Measurements from ENCODE around the gene UBE2E3. TPM values are rescaled to one million over a fixed set of nuclear protein-coding genes. Genes with fewer than 3 reads are reported as not detected.

UBE2E3 gene
- total RNA-seq, 2 experiments from 2014 or later = 26.7 to 29.4 TPM

DNA sequence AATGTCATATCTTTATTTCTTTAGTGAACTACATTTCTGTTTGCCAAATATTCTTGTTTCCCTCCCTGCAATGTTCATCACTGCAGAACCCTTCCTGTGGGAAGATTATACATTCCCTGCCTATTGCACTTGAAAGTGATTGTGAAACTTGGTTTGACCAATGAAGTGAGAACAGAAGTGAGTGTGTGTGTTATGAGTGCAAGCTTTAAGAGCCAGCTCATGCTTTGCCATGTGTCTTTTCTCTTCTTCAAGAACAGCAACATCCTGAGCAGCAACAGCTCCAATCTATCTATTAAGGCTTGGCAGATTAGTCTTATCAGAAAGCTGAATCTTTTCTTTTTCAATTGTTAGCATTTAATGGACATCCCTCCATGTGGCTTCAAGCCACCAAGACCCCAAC is 42.0 kb upstream of the UBE2E3 start:
- ATAC-seq = no peak
- Mint-ChIP-seq H3K4me3 (no peak overlapping the region), H3K9me3 (peaks cover 14% of the 10 kb centered on the region), H3K4me1 (ENCODE audit: low read depth) (peaks cover 23% of the 10 kb centered on the region), H3K27me3 (peaks cover 11% of the 10 kb centered on the region), H3K36me3 (ENCODE audit: low read depth) (peaks cover 3% of the 10 kb centered on the region), H3K27ac (no peak overlapping the region)
- DNase-seq = no peak
- ChIA-PET CTCF (no interaction called here), POLR2A (interaction anchor here (1.1 kb wide), 1 partner anchor 42 kb away, joined by 5 read pairs; the partner anchor contains the start of gene UBE2E3)
- TF ChIP-seq, protein P1, sequence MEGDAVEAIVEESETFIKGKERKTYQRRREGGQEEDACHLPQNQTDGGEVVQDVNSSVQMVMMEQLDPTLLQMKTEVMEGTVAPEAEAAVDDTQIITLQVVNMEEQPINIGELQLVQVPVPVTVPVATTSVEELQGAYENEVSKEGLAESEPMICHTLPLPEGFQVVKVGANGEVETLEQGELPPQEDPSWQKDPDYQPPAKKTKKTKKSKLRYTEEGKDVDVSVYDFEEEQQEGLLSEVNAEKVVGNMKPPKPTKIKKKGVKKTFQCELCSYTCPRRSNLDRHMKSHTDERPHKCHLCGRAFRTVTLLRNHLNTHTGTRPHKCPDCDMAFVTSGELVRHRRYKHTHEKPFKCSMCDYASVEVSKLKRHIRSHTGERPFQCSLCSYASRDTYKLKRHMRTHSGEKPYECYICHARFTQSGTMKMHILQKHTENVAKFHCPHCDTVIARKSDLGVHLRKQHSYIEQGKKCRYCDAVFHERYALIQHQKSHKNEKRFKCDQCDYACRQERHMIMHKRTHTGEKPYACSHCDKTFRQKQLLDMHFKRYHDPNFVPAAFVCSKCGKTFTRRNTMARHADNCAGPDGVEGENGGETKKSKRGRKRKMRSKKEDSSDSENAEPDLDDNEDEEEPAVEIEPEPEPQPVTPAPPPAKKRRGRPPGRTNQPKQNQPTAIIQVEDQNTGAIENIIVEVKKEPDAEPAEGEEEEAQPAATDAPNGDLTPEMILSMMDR (IDR thresholded peaks at IDR 0.05) = no peak
- intact Hi-C loops (cut with micrococcal nuclease) = no loop called here

DNA sequence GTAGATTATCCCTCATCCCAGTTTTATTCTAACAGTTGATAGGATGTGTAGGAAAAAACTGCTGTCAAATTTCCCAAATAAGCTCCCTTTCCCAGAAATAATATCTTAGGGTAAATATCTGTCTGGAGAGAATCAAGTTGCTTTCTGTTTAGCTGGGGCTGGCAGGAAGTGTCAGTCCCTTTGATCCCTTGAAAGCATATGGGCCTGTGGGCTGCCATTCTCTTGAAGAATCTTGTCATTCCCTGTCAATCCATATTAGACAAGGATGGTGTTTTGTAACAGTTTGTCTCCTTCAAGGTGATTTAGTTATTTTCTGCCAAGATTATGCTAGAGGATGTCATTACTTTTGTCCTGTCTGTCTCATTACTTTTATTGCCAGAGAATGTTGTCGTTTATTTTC is 37.1 kb upstream of the UBE2E3 start:
- Mint-ChIP-seq H3K36me3 (ENCODE audit: low read depth) (no peaks in the 10 kb centered on the region), H3K27ac (no peak overlapping the region), H3K27me3 (peaks cover 7% of the 10 kb centered on the region), H3K4me3 (no peak overlapping the region), H3K9me3 (peaks cover 3% of the 10 kb centered on the region), H3K4me1 (ENCODE audit: low read depth) (peaks cover 10% of the 10 kb centered on the region)
- ChIA-PET CTCF (no interaction called here), POLR2A (no interaction called here)
- DNase-seq (no peak), ATAC-seq (no peak)
- intact Hi-C loops (cut with micrococcal nuclease) = no loop called here
- TF ChIP-seq, protein P1 (IDR thresholded peaks at IDR 0.05) = no peak

DNA sequence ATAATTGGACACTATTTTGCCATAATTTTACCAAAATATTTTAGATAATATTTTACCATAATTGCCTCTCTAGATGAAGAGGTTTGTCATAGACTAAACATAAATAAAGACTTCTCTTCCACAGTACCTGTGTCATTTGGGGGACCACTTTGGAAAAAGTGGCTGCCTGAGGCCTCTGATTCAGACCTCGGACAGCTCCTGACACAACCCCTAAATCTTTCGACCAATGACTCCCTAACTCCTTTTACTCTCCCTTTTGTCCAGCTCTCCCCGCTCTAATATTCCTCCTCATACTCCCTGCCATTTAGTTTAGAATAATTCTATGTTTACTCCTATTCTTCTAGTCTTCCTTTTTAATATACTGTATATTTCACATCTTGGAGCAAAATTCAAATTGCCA is 36.0 kb upstream of the UBE2E3 start:
- ChIA-PET CTCF (interaction anchor here (0.9 kb wide), 1 partner anchor 26 kb away, joined by 3 read pairs; no protein-coding TSS in a partner anchor), POLR2A (no interaction called here)
- Mint-ChIP-seq H3K4me3 (no peak overlapping the region), H3K27me3 (peaks cover 5% of the 10 kb centered on the region), H3K36me3 (ENCODE audit: low read depth) (no peaks in the 10 kb centered on the region), H3K4me1 (ENCODE audit: low read depth) (peaks cover 3% of the 10 kb centered on the region), H3K27ac (no peak overlapping the region), H3K9me3 (no peaks in the 10 kb centered on the region)
- no peak for DNase-seq
- TF ChIP-seq, protein P1 (IDR thresholded peaks at IDR 0.05) = no peak
- intact Hi-C loops (cut with micrococcal nuclease) = no loop called here
- ATAC-seq = no peak

DNA sequence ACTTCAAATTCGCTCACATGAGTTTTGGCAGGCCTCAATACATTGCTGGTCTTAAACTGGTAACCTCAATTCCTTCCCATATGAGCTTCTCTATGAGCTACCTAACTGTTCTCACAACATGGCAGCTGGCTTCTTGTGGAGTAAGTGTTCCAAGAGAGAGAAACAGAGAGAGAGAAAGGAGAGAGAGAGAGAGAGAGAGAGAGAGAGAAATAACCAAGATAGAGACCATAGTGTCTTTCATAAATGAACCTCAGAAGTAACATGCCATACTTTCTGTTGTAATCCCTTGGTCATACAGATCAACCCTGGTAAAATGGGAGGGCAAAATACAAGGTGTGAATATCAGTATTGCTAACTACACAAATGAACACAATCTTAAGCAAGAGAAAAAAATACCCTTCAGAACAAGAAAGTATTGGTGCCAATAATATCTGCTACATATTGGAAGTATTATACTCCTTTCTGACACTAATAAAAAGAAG is 33.2 kb upstream of the UBE2E3 start:
- ATAC-seq (no peak), DNase-seq (no peak)
- intact Hi-C loops (cut with micrococcal nuclease) = no loop called here
- POLR2A ChIA-PET = interaction anchor here (0.6 kb wide), 1 partner anchor 1968 kb away, joined by 3 read pairs; no protein-coding TSS in a partner anchor
- no peak overlapping the region for H3K27ac Mint-ChIP-seq
- H3K4me3 Mint-ChIP-seq = no peak overlapping the region
- no peaks in the 10 kb centered on the region for H3K4me1 Mint-ChIP-seq (ENCODE audit: low read depth)
- H3K27me3 Mint-ChIP-seq = peaks cover 9% of the 10 kb centered on the region
- TF ChIP-seq, protein P1 (IDR thresholded peaks at IDR 0.05) = no peak
- H3K9me3 Mint-ChIP-seq = no peaks in the 10 kb centered on the region
- H3K36me3 Mint-ChIP-seq (ENCODE audit: low read depth) = no peaks in the 10 kb centered on the region
- CTCF ChIA-PET = no interaction called here

DNA sequence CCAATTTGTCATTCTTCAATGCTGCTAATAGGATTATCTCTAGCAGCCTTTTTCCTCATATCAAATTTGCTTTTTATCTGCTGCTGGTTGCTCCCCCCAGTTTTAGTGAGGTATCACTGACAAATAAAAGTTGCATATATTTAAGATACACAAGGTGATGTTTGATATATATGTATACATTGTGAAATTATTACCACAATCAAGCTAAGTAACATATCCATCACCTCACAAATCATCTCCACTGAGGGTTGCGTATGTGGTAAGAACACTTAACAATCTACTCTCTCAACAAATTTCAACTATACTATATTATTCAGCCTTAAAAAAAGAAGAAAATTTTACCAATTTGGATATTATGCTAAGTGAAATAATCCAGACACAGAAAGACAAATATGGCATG is 30.5 kb upstream of the UBE2E3 start:
- CTCF ChIA-PET = no interaction called here

More for the DNA sequence above, 30.5 kb upstream of the UBE2E3 start:
- H3K4me1 Mint-ChIP-seq (ENCODE audit: low read depth) = no peaks in the 10 kb centered on the region
- no peak overlapping the region for H3K4me3 Mint-ChIP-seq
- no peaks in the 10 kb centered on the region for H3K9me3 Mint-ChIP-seq
- H3K27me3 Mint-ChIP-seq = peaks cover 12% of the 10 kb centered on the region
- POLR2A ChIA-PET = no interaction called here
- no peaks in the 10 kb centered on the region for H3K36me3 Mint-ChIP-seq (ENCODE audit: low read depth)
- no peak overlapping the region for H3K27ac Mint-ChIP-seq
- TF ChIP-seq, protein P1 (IDR thresholded peaks at IDR 0.05) = no peak
- DNase-seq (no peak), ATAC-seq (no peak)
- intact Hi-C loops (cut with micrococcal nuclease) = no loop called here
